RPMI8226 (cell line): ENCODE measurements around the gene LTBR.
"Not testable (repeated sequence)": the region's sequence is repeated elsewhere in the genome, so short reads cannot be mapped to it uniquely, and the experiment has no call there.

Experiments used
- DNase-seq: peaks from one replicate; pipeline ENCODE4 v3.0.0-alpha.2; 2015

The LTBR gene

GRCh38 chr12:6383572-6384498, at the start of gene LTBR:
TSS of gene LTBR (plus strand) at chr12:6384162. CDS start at chr12:6384359, 197 bp downstream.
- no peak for DNase-seq

GRCh38 chr12:6334359-6334758, 49.6 kb upstream of the LTBR start:
- no peak for DNase-seq

- no peak for DNase-seq
These were observed 49.0 kb upstream of the LTBR start for GRCh38 chr12:6334940-6335450.

- peak; percentile 74 for DNase-seq
These were observed 48.4 kb upstream of the LTBR start for GRCh38 chr12:6335451-6336078.

GRCh38 chr12:6336079-6336888, 47.7 kb upstream of the LTBR start:
- peak; percentile 62 for DNase-seq

GRCh38 chr12:6336889-6337853, 46.8 kb upstream of the LTBR start:
- DNase-seq: no peak

GRCh38 chr12:6337958-6338433, 46.0 kb upstream of the LTBR start:
- DNase-seq: no peak

- DNase-seq: not testable (repeated sequence)
These were observed 45.4 kb upstream of the LTBR start for GRCh38 chr12:6338536-6338935.

GRCh38 chr12:6338955-6339354, 45.0 kb upstream of the LTBR start:
- no peak for DNase-seq

GRCh38 chr12:6340032-6340638, 43.8 kb upstream of the LTBR start:
- DNase-seq: no peak

GRCh38 chr12:6340745-6341416, 43.1 kb upstream of the LTBR start:
- DNase-seq: no peak

- DNase-seq: peak; percentile 65
These were observed 42.4 kb upstream of the LTBR start, which contains the start of gene TNFRSF1A for GRCh38 chr12:6341417-6342139. TSS of gene TNFRSF1A (minus strand) at chr12:6342076. CDS start at chr12:6341814, 262 bp downstream.

- no peak for DNase-seq
These were observed 41.6 kb upstream of the LTBR start for GRCh38 chr12:6342140-6342889.

GRCh38 chr12:6343518-6343917, 40.4 kb upstream of the LTBR start:
- peak; percentile 52 for DNase-seq

- not testable (repeated sequence) for DNase-seq
These were observed 39.8 kb upstream of the LTBR start for GRCh38 chr12:6344101-6344660.

GRCh38 chr12:6345319-6346091, 38.5 kb upstream of the LTBR start:
- DNase-seq: peak; percentile 62

GRCh38 chr12:6346235-6346832, 37.6 kb upstream of the LTBR start:
- DNase-seq: peak; percentile 59
